Fibroblast of villous mesenchyme (primary cell): Measurements from ENCODE around the gene MOGAT3. TPM values are rescaled to one million over a fixed set of nuclear protein-coding genes. Genes with fewer than 3 reads are reported as not detected.

ENCODE experiments used
- DNase-seq: peaks from one replicate; pipeline ENCODE4 v3.0.0-alpha.2; 2010; ENCODE audit warnings: low read depth
- H3K4me3 ChIP-seq: 2 replicates; pipeline ENCODE4 v1.5.1; 2011; ENCODE audit warnings: low read depth, mild to moderate bottlenecking, low read length
- total RNA-seq: library from RNA; depleted of rRNA; stranded (reverse); fragments of >200 nt; gene quantifications from 2 replicates; pipeline ENCODE4 v1.2.3, GENCODE V29; 2012
- TF ChIP-seq, protein P1 (sequence below): IDR thresholded peaks from 2 replicates; pipeline ENCODE4 v1.5.1; 2012; ENCODE audit warnings: low read depth, mild to moderate bottlenecking, low read length; ENCODE audit not compliant: insufficient read depth

Gene MOGAT3
- total RNA-seq: not detected in 2 replicates

DNA sequence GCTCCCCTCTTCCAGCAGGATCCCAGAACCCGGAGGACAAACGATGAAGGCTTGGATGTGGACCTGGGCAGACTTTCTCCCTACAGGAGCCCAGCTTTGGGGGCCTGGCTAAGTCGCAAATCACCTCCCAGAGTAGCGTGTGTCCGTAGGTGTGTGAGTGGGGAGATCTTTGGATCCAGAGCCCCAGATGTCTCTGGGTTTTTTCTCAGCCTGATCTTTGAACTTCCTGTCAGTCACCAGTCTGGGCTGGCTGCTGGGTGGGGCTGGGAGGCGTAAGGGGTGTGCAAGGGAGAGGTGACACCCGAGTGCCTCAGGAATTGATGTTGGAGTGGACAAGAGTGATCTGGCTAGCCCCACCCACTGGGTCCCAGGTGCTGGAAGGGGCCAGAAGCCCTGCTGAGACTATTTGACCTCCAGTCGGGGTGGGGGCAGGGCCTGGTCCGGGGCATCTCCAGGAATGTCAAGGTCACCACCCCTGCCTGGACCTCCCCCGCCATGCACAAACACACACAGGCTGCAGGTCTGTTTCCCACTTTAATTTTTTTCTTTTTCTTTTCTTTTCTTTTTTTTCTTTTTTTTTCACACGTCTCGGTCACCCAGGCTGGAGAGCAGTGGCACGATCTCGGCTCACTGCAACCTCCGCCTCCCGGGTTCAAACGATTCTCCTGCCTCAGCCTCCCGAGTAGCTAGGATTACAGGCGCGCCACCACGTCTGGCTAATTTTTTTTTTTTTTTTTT is at the start of gene MOGAT3:
TSS of gene MOGAT3 (minus strand) at position 175 of the 738 bp plus-strand sequence. CDS start 182 bp downstream, outside the sequence.
- TF ChIP-seq, protein P1, sequence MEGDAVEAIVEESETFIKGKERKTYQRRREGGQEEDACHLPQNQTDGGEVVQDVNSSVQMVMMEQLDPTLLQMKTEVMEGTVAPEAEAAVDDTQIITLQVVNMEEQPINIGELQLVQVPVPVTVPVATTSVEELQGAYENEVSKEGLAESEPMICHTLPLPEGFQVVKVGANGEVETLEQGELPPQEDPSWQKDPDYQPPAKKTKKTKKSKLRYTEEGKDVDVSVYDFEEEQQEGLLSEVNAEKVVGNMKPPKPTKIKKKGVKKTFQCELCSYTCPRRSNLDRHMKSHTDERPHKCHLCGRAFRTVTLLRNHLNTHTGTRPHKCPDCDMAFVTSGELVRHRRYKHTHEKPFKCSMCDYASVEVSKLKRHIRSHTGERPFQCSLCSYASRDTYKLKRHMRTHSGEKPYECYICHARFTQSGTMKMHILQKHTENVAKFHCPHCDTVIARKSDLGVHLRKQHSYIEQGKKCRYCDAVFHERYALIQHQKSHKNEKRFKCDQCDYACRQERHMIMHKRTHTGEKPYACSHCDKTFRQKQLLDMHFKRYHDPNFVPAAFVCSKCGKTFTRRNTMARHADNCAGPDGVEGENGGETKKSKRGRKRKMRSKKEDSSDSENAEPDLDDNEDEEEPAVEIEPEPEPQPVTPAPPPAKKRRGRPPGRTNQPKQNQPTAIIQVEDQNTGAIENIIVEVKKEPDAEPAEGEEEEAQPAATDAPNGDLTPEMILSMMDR: no peak
- DNase-seq: no peak

GRCh38 chr7:101250324-101250723 is 49.5 kb upstream of the MOGAT3 start:
- DNase-seq: no peak
- TF ChIP-seq, protein P1: no peak
- H3K4me3 ChIP-seq: no peak overlapping the region

More for the DNA sequence above, at the start of gene MOGAT3:
- H3K4me3 ChIP-seq: no peak within 1 kb of the TSS

DNA sequence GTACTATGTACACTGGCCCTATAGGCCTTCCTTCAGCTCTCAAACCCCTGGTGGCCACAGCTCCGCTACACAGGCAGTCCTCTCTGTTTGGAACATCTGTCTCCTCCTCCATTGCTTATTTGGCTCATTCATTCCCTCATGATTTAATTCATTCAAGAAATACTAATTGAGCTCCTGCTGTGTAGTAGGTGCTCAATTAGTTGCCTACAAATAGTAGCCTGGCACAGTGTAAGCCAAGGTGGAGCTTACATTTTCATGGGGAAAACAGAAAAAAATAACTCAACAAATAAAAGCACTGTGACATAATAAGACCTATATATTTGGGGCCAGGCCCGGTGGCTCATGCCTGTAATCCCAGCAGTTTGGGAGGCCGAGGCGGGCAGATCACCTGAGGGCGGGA is 47.4 kb upstream of the MOGAT3 start:
- TF ChIP-seq, protein P1: no peak
- H3K4me3 ChIP-seq: no peak overlapping the region
- DNase-seq: no peak

DNA sequence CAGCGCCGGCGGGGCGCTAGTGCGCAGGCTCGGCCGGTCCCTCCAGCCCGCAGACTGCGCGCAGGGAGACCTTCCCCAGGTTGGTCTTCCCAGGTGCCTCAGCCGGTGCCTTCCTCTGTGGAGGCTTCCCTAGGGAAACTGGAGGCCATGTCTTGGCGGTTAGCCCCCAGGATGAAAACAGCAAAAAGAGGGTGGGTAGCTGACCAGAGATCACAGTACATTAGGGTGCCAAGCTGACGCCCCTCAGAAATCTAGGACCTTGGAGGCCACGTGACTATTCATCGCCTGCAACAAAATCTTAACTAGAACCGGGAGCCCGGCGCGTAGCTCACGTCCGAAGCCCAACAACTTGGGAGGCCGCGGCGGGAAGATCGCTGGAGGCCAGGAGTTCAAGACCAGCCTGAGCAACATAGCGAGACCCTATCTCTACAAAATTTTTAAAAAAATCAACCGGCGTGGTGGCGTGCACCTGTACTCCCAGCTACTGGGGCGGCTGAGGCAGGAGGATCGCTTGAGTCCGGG is 44.4 kb upstream of the MOGAT3 start:
- peak overlapping the region; percentile 98 for H3K4me3 ChIP-seq
- TF ChIP-seq, protein P1: no peak
- no peak for DNase-seq

DNA sequence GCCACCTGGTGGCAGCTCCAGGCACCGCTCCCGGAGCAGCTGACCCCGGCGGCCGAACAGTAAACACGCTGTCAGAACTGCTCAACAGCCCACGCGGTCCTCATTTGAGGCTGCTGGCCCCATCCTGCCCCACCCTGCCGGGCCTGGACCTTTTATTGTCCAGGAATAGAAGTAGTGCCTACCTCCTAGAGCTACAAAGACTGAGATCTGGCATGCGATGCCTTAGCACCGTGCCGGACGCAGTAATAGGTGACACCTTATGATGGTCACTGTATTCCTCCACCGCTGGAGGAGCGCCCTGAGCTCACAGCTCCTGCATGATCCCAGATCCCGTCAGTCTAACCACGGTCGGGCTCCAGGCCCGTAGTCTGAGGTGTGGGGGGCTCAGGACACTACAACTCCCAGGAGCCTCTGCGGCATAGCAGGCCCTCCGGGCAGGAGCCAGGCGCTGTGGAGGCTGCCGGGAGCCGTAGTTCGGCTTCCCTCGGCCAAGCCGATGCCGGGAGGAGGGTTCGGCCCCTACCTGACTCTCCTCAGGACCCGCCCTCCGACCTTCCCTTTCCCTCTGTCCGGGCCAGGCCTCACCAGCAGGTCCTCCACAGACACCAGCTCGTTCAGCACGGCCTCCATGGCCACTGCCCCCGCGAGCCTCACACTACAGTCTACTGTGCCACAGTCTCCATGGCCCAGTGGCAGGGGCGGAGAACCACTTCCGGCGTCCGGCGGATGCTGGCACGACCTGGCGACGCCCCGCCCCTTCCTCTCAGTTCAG is 43.7 kb upstream of the MOGAT3 start, which contains the start of gene FIS1:
TSS of gene FIS1 (minus strand) at position 707 of the 772 bp plus-strand sequence. CDS start at position 630, 77 bp downstream.
- TF ChIP-seq, protein P1: peak; percentile 84
- peak; percentile 85 for DNase-seq
- peak within 1 kb of the TSS; percentile 98 for H3K4me3 ChIP-seq

DNA sequence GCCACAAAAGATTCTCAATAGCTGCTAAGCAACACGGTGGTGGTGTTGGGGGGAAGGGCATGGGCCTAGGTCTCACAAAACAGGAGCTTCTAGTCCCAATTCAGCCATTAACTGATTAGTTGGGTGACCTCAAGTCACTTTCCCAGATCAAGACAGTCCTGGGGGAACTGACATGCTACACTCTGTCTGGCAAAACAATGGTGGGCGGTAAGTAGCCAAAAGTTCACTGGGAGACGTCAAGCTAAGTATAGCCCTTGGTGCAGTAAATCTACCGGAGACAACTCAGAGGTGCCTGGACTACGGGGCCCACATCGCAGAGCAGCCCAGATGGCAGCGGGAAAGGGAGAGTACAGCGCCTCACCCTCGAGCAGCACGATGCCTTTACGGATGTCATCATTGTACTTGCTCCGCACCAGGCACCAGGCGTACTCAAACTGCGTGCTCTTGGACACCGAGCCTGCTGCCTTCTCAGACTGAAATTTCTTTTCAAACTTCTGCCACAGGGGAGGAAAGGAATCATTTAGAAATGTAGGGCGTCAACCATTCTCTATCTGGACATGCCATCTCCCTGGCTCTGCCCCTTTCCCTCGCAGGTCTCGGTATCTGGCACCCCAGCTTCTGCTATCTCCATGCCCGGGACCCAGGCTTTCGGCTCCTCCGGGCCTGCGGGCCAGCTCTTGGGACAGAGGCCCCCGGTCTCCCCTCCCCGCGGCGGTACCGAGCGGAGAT is 43.0 kb upstream of the MOGAT3 start:
- peak overlapping the region; percentile 98 for H3K4me3 ChIP-seq
- TF ChIP-seq, protein P1: no peak
- peak; percentile 40 for DNase-seq
